HG02938 (cell line): ENCODE data around the gene LYZL6.
"Not testable (repeated sequence)": the region's sequence is repeated elsewhere in the genome, so short reads cannot be mapped to it uniquely, and the experiment has no call there.

Source experiments
- ATAC-seq: cut with Tn5 transposase; IDR thresholded peaks from one replicate; pipeline ENCODE4 v1.9.1; 2021; ENCODE audit warnings: mild to moderate bottlenecking, moderate library complexity; ENCODE audit not compliant: unreplicated experiment

The LYZL6 gene

DNA sequence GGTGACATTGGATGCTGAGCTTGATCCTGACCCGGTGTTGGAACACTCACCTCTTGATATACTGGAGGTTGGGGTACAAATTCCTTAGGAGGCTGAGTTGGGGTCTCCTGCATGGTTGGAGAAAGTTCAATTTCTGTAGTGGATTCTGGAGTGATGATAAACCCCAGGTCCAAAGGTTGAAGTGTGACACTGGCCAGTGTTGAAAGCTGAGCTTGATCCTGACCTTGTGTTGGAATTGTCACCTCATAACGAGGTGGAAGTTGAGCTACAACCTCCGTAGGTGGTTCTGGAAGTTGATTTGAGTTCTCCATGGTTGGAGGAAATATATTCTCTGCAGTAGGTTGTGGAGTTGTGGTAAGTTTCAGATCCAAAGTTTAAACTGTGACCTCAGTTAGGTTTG lies 34.1 kb downstream of the LYZL6 start:
- ATAC-seq = no peak

DNA sequence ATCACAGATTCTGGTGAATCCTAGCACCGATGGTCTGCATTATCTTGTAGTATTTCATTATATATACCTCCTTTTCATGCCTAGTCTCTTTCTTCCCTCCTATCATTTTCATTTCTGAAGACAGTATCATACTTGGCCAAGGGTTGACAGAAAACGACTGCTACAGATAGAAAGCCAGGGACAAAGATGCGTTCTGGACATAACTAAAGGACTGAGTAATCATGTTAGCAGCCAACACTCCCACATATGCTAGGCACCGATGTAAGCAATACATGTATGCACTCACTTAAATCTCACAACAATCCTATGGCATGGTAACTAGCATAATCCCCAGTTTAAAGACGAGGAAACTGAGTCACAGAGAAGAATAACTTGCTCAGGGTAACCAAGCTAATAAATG lies 35.8 kb downstream of the LYZL6 start:
- ATAC-seq = no peak

DNA sequence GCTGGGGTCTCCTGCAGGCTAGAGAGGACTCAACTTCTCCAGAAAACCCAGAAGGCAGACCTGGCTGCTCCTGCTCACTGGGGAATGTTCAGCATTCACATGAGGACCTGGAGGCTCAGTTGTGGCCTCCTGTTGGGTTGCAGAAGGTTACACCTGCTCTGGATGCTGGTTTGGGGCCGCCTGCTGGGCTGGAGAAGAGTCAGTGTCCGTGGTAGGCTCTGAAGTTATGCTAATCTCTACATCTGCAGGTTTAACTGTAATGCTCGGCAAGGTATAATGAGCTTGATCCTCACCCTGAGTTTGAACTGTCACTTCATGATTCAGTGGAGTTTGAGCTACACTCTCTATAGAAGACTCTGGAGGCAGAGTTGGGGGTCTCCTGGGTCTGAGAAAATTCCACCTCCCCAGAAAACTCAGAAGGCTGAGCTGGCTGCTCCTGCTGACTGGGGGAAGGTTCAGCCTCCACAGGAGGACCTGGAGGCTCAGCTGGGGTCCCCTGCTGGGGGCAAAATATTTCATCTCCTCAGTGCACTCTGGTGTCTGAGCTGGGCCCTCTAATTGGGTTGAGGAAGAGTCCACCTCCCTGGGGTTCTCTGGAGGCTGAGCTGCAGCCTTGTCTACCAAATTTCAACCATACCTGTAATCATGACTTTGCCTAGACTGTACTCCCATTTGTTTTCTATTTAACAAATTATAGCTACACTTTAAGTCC lies 36.4 kb downstream of the LYZL6 start:
- ATAC-seq = no peak

DNA sequence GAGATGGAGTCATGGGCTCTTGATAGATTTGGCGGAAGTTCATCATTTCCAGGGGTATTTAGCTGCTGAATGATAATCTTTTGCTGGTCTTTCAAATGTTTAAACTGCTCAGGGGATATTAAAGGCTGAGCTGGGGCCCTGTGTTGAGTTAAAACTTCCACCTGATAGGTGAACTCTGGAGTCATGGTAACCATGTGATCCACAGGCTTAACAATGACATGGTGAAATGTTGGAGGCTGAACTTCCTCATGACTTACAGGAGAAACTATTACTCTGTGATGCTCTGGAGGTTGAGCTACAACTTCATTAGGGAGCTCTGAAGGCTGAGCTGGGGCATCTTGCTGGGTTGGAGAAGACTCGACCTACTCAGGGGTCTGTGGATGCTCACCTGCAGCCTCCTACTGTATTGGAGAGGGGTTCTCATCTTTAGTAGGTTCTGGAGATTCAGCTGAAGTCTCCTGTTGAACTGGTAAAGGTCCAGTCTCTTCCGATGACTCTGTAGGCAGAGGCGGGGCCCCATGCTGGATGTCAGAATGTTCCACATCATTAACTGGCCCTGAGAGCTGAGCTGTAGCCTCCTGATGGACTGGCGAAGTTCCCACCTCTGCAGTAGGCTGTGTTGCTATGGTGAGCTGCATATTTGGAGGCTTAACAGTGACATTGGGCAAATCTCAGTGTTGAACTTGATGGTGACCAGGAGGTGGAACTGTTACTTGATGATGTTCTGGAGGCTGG lies 37.2 kb downstream of the LYZL6 start:
- no peak for ATAC-seq

DNA sequence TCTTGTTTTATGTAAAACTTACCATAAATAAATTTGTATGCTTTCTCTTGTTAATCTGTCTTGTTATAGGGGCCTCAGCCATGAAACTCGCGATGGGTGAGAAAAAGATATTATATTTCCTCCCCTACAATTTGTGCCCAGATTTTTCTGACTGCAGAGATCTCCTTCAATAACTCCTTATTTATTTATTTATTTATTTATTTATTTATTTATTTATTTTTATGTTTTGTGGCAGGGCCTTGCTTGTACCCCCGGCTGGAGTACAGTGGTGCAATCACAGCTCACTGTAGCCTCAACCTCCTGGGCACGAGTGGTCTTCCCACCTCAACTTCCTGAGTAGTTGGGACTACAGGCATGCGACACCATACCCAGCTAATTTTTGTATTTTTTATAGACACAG lies 40.1 kb downstream of the LYZL6 start:
- ATAC-seq = no peak

DNA sequence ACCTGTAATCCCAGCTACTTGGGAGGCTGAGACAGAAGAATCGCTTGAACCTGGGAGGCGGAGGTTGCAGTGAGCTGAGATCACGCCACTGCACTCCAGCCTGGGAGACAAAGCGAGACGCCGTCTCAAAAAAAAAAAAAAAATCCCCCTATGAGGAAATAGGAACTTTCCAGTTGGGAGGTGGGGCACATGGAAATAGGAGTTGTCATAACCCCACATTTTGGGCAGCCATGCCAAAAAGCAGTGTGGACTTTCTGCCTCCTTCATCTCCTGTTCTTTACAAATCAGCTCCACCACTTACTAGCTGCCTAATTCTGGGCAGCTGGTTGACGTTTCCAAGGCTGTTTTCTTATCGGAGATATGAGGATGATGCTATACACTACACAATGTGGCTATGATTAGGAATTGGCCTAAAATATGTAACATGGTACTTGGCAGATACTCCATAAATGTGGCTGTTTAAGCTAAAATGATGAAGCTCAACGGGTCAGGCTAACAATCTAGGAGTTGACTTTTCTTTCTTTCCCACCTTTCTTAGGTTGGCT lies 41.8 kb downstream of the LYZL6 start:
- ATAC-seq = no peak

DNA sequence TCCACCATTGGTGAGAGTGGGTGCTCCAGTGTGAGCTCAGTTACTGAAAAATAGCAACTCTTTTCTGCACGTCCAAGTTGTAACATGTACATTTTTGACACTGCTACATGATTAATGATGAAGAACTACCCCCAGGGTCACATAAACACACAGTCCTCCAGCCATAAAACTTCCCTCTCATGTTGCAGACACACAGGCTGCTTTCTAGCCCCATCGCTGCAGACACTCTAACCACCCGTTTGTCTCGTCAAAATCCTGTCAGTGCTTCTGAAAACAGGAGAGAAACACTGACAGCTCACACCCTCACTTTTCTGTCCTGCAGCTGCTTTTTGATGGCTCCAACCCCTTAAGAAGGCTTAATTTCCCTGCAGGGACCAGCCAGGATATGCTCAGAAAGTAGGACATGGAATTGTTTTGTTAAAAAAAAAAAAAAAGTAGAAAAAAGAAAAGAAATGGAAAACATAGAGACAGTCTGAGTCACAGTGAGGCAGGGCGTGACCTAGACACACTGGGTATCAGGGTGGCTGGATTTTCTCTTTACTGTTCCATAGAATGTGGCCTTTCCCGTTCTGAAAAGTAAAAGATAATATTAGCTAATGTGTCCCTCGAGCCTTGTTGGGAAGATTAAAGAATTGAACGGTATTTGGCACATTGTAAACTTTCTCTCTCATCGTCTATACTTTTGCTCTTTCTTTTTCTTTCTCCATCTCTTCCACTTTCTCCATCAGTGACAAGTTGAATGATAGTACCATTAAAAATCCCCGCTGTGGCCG lies 42.6 kb downstream of the LYZL6 start:
- no peak for ATAC-seq

DNA sequence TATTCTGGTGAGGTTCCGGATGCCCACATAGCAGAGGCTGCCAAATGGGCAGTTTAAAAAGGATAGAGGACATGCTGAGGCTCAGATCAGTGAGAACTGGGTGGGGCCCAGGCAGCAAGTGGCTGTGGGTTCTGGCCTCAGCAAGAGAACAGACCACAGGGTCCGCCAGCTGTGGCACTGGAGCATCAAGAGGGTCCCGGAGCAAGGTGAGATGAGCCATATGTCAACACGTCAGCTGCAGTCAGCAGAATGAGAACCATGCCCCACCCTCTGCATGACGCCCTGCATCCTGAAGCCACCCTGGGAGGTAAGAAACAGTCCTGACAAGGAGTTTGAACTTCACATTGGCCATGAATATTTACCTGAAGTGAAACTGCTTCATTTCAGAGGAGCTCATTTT lies 43.2 kb downstream of the LYZL6 start:
- ATAC-seq = no peak

DNA sequence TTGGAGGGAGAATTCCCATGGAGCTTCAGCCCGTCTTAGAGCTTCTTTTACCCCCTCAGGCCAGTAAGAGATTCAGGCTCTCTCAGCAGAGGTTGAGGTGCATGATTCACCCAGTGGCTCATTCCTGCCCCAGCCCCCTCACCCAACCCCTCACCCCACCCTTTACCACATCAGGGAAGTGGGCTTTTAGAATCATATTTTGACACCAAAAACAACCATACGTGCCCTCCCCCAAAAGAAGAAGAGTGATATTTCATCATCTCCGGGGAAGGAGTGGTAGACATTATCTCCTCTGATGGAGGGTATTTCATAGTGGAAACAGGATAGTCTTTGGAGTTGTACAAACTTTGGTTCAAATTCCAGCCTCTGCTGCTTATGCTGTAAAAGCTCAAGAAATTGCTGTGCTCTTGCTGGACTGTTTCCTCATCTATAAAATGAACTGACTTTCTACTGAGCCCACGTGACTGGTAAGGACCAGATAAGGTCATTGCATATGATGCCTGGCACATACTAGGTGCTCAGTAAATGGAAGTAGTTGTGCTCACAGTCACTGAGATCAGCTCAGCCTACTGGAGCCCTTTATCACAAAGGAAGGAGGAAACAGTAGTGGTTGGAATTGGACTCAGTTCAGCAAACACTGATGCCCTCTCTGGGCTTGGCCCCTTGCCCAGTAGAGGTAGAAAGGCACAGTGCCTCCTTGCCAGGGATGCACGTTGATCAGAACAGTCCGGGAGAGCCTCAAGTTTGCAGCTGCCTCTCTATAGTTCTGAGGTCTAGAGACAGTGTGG lies 45.0 kb downstream of the LYZL6 start:
- ATAC-seq = no peak

DNA sequence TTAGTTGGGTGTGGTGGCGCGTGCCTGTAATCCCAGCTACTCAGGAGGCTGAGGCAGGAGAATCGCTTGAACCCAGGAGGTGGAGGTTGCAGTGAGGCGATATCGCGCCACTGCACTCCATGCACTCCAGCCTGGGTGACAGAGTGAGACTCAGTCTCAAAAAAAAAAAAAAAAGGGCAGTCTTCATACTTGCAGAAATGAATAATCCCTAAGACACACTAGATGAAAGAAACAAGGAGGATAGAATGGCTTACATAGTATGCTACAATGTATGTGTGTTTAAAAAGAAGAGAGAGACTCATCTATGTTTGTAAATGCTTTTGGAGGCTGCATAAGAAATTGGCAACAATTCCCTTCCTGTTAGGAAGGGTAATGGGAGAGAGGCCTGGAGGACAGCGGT lies 45.7 kb downstream of the LYZL6 start:
- ATAC-seq = not testable (repeated sequence)

DNA sequence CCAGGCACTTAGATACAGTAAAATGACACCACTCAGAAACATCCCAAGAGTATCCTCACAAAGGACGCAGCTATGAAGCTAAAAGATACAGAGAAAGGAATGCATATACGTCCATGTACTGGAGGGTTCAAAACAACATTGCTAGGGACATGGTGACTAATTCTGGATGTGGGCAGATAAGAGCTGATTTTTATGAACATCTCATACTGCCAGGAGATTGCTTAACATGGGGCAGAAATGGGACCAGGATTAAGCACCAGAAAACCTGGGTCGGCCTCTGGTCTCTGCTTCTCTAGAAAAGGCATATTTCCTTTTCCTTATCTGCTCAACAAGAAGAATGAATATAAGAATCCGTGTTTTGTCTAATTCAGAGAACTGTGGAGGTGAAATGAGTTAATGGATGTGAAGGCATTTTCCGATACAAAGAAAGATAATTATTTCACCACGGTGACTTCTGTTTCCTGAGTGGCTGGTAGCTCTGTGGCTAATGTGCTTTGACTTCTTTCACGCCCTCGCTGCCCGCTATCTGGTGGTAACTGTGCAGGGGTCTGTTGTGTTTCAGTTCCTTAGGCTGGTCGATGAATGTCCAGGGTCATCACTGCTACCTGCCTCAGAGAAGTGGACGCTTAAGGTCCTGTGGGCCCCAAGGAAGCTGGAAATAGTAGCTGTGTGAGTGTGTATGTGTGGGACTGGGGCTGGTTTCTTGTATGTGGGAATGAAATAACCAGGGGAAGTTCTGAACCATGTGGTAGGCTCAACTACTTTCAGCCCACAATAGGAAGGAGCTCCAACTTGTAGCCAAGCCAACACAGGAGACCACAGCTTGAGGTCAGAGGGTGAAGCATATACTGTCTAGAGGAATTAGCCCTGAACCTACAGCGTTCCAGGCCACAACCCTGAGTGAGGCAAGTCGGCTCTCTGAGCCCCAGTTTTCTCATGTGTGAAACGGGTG lies 47.6 kb downstream of the LYZL6 start:
- no peak for ATAC-seq

DNA sequence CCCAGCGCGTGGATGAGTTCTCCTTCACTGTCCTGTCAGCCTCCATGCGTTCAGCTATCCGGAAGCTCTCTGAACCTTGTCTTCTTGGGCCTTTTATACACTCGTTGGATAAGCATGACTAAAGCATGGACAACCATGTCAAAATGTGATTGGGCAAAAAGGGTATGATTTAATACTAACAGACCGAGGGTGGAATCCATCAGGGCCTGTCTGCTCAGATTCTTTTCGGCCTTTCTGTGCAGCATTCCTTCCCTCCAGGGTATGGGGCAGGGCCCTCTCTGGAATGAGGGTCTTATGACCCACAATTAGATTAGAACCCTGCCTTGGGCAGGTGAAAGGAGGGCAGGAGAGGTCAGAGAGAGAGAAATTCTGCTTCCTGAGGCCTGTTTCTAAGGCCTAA lies 49.3 kb downstream of the LYZL6 start:
- no peak for ATAC-seq

DNA sequence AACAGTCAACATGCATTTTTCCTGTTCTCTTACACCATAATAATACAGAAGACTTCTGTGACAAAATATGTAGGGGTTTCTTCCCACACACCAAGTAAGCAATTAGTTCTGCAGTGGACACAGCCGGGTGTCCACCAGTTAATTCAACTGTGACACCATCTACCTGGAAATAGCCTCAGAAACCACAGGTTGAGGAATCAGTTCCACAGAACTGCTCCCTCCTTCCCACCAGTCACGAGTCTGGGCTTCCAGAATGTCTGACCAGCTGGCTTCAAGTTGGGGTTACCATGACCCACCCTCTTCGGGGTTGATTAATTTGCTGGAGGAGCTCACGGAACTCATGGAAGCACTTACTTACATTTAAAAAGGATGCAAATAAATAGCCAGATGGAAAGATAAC lies 49.8 kb downstream of the LYZL6 start:
- no peak for ATAC-seq

DNA sequence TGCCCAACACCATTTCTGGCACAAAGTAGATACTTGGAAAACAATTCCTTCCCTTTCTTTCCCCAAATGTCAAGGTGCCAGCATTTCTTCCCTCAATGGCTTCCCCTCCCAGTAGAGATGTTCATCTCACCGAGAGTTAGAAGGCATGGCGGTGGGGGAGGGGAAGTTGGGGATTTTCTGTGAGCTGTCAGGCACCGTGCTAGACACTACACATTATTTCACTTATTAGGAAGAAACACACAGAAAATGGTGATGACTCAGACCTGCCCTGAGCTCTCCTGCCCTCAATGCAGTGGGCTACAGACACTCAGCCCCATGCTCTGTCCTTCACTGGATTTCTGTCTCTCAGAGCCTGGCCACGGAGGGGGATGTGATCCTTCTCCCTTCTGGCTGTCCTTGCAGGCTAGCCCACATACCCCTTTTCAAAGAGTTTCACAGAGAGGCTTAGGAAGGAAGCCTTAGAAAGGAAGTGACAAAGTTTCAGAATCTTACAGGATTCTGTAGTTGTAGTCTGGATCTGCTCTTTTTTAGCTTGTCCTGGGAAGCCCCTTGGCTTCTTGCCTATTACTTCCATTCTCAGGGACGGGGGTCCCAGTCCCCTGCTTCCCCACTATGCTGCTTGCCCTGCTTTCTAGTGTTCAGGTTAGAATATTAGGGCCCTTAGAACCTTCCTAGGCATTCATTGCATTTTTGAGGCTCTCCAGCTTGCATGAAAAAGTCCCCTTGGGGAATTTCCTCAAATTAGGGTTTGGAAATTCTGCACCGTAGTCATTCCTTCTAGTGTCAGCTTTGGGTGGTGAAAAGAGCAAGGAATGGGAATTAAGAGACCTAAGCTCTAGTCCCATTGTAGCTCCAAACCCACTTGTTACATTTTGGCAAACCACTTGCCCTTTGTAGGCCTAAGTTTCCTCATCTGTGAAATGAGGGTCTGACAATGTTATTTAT lies 51.1 kb downstream of the LYZL6 start:
- ATAC-seq = no peak

DNA sequence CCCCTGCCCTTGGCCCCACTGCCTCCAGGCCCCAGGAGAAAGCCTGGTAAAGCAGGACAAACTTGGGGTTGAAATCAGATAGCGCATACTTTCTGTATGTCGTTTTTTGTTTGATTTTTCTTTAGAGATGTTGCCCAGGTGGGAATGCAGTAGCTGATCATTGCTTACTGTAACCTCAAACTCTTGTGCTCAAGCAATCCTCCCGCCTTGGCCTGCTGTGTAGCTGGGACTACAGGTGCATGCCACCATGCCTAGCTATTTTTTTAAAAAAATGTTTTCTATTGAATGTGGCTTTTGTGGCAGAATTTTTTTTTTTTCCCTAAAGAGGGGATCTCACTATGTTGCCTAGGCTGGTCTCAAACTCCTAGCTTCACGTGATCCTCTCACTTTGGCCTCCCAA lies 52.2 kb downstream of the LYZL6 start:
- ATAC-seq = no peak

DNA sequence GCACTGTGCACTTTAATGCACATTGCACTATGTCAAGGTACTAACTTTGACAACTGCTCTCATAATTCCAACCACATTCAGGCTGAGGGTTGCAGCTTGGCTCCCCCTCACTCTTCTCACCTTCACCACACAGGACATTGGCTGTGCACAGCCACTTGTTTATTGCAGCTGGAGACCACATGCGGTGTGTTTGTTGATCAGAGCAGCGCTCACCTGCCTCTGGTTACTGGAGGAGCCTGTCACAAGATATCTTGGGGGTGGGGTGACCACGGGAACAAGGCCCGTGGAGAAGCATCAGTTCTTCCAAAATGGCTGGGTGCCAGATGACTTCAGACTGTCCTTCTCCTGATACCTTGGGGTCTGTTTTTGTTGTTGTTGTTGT lies 52.7 kb downstream of the LYZL6 start:
- no peak for ATAC-seq

DNA sequence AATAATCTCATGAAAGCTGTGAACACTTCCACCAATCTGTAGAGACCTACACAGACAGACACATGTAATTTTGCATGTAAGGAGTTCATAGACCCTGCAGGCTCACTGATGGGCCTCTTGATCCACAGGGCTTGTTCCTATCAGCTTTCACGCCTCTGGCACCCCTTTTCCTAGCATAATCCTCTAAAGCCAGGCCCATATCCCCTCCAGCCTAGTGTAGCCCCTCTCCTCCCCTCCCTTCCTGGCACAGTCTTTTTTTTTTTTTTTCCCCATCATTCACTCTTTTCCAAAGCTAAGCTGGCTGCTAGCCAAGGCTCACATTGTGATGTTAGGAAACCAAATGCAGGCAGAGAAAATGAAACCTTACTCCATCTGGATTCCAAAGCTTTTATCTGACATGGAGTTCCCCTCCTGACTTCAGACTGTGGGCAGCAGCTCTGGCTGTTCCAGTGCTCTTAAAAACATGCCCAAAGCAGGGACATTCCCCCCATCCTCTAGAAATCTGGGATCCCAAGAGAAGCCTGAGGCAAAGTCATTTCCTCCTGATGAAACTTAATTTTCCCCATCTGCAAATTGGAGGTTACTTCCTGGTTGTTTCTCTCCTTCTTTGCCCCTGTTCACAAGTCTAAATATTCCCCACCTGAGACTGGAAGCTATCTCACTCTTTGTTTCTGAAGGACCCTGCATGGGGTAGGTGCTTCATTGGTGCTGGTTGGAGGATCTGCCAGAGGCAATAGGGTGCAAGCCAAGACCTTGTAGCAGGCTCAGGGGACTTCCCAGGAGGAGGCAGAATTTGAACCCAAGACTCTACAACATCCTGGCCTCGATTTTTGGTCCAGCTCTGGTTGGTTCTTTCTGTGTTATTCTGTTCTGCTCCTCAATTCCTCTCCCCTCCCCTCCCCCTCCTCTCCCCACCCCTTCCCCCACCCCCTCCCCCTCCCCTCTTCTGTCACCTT lies 53.4 kb downstream of the LYZL6 start:
- ATAC-seq = no peak

DNA sequence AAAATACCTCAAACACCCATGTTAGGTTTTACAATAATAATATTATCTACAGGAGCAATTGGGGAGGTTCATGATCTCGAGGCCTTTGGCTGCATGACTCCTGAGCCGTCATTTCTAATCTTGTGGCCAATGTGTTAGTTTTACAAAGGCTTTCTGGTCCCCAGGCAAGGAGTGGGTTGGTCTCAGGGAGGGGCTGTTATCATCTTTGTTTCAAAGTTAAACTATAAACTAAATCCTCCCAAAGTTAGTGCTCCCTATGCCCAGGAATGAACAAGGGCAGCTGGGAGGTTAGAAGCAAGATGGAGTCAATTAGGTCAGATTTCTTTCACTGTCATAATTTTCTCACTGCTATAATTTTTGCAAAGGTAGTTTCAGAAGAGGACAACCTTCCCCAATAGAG lies 54.3 kb downstream of the LYZL6 start:
- no peak for ATAC-seq
